Measurements from ENCODE around the gene DUSP15.
A peak's percentile ranks its signal among the peaks of the same experiment; 100 is the strongest.

The DUSP15 gene

GRCh38 chr20:31894980-31895675 is 24.8 kb upstream of the DUSP15 start:
- peak; percentile 47 for DNase-seq (ENCODE audit: low read depth)

- no peak for DNase-seq (ENCODE audit: low read depth)
Observed at GRCh38 chr20:31890646-31891045, 20.3 kb upstream of the DUSP15 start.

- no peak for DNase-seq (ENCODE audit: low read depth)
Observed at GRCh38 chr20:31883829-31884228, 13.5 kb upstream of the DUSP15 start.

GRCh38 chr20:31881945-31882344 is 11.6 kb upstream of the DUSP15 start:
- DNase-seq (ENCODE audit: low read depth): no peak

GRCh38 chr20:31879143-31879987 is 9.0 kb upstream of the DUSP15 start:
- peak; percentile 89 for DNase-seq (ENCODE audit: low read depth)

GRCh38 chr20:31877684-31878083 is 7.4 kb upstream of the DUSP15 start:
- DNase-seq (ENCODE audit: low read depth): no peak

GRCh38 chr20:31875671-31876070 is 5.3 kb upstream of the DUSP15 start:
- DNase-seq (ENCODE audit: low read depth): no peak

GRCh38 chr20:31872406-31872805 is 2.1 kb upstream of the DUSP15 start:
- no peak for DNase-seq (ENCODE audit: low read depth)

- no peak for DNase-seq (ENCODE audit: low read depth)
Observed at GRCh38 chr20:31871618-31871954, 1.3 kb upstream of the DUSP15 start.

GRCh38 chr20:31870726-31871617 is 645 bp upstream of the DUSP15 start:
- DNase-seq (ENCODE audit: low read depth): no peak

GRCh38 chr20:31869673-31869941 is 720 bp downstream of the DUSP15 start:
- no peak for DNase-seq (ENCODE audit: low read depth)

GRCh38 chr20:31868853-31869672 is 1.3 kb downstream of the DUSP15 start:
- no peak for DNase-seq (ENCODE audit: low read depth)

GRCh38 chr20:31866221-31866620 is 4.1 kb downstream of the DUSP15 start:
- DNase-seq (ENCODE audit: low read depth): no peak

GRCh38 chr20:31864521-31865400 is 5.6 kb downstream of the DUSP15 start:
- no peak for DNase-seq (ENCODE audit: low read depth)

GRCh38 chr20:31863296-31864085 is 6.8 kb downstream of the DUSP15 start:
- DNase-seq (ENCODE audit: low read depth): no peak

- DNase-seq (ENCODE audit: low read depth): no peak
Observed at GRCh38 chr20:31862506-31862905, 7.8 kb downstream of the DUSP15 start.

GRCh38 chr20:31862157-31862470 is 8.2 kb downstream of the DUSP15 start:
- DNase-seq (ENCODE audit: low read depth): no peak

- DNase-seq (ENCODE audit: low read depth): no peak
Observed at GRCh38 chr20:31861385-31862156, 8.8 kb downstream of the DUSP15 start.

GRCh38 chr20:31861135-31861384 is 9.3 kb downstream of the DUSP15 start:
- DNase-seq (ENCODE audit: low read depth): no peak
